NCI-H1694 treated with DMSO at 0.1 percent for 48 hours (cell line): ENCODE results near the gene ACER3.

Experiments used
- DNase-seq: peaks from one replicate; lab custom pipeline; 2025; lab: John Stamatoyannopoulos, UW

ACER3 gene

DNA sequence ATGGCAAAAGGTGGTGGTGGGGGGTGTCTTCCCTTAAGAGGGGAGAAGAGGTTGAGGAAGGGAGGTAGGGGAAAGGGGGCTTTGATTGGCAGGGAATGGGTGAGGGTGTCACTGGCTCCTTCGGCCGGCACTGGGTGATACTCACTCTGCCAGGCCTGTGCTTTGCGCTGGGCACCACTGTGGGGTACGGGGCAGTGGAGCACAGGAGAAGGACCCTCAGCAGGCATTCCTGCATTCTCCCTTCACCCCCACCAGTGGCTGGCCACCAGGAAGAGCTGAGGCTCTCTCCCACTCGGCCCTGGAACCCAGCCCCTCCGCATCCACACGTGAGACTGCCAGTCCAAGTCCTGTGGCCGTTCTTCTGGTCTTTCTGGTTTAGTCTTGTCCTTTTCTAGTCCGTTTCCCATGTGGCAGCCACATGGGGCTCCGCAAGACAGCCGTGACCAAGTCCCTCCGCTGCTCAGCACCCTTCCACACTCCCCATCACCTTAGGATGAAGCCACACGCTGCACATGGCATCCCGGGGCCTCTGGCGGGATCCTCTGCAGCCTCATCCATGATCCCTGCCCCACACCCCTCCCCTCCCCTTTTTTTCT lies 214.0 kb downstream of the ACER3 start:
- DNase-seq: no peak

DNA sequence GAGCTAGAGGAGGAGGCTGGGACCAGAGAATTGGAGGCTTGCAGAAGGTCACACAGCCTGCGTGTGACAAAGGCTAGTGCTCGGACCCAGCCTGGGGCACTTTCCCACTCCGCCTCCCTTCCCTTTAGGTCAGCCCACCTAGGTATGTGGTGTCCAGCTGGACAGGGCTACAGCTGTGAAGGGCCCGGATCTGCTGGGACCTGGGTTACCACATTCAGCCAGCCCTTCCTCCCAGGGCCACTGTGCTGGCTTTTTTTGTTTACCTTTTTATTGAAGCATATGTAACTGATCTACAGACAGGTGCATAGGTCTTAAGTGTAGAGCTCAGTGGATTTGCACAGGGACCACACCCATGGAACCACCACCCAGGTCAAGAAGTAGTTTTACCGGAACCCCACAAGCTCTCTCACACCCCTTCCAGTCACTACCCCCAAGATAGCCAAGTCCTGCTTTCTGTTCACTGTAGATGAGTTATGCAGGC lies 214.7 kb downstream of the ACER3 start:
- no peak for DNase-seq
